ENCODE data around the gene RNF144A.

The RNF144A gene

GRCh38 chr2:6948677-6949351, 31.6 kb downstream of the RNF144A start:
- no peak for DNase-seq

GRCh38 chr2:6951046-6951445, 33.8 kb downstream of the RNF144A start:
- no peak for DNase-seq

- DNase-seq = no peak
These were observed 34.9 kb downstream of the RNF144A start for GRCh38 chr2:6952101-6952500.

- no peak for DNase-seq
These were observed 37.4 kb downstream of the RNF144A start for GRCh38 chr2:6954586-6954985.

GRCh38 chr2:6955511-6956136, 38.4 kb downstream of the RNF144A start:
- DNase-seq = no peak

GRCh38 chr2:6956566-6956965, 39.4 kb downstream of the RNF144A start:
- DNase-seq = no peak

- no peak for DNase-seq
These were observed 40.0 kb downstream of the RNF144A start for GRCh38 chr2:6957031-6957714.

GRCh38 chr2:6957910-6958615, 40.9 kb downstream of the RNF144A start:
- DNase-seq = peak in 3 of 14 donors; percentile 43 to 98 (median 61)

- DNase-seq = peak in 1 of 14 donors; percentile 34
These were observed 41.5 kb downstream of the RNF144A start for GRCh38 chr2:6958616-6959235.

- DNase-seq = no peak
These were observed 42.5 kb downstream of the RNF144A start for GRCh38 chr2:6959751-6960150.

- DNase-seq = peak in 1 of 14 donors; percentile 86
These were observed 43.4 kb downstream of the RNF144A start for GRCh38 chr2:6960659-6961058.

- no peak for DNase-seq
These were observed 46.5 kb downstream of the RNF144A start for GRCh38 chr2:6963727-6964126.

GRCh38 chr2:6965071-6965795, 48.0 kb downstream of the RNF144A start:
- no peak for DNase-seq

- no peak for DNase-seq
These were observed 49.3 kb downstream of the RNF144A start for GRCh38 chr2:6966446-6966940.

- DNase-seq = no peak
These were observed 50.1 kb downstream of the RNF144A start for GRCh38 chr2:6967301-6967700.

- peak in 6 of 14 donors; percentile 19 to 63 (median 53) for DNase-seq
These were observed 51.3 kb downstream of the RNF144A start for GRCh38 chr2:6968319-6969100.

GRCh38 chr2:6970551-6970950, 53.3 kb downstream of the RNF144A start:
- DNase-seq = no peak

- no peak for DNase-seq
These were observed 53.8 kb downstream of the RNF144A start for GRCh38 chr2:6970976-6971480.

GRCh38 chr2:6971502-6971901, 54.3 kb downstream of the RNF144A start:
- DNase-seq = no peak

GRCh38 chr2:6972067-6972710, 55.0 kb downstream of the RNF144A start:
- DNase-seq = no peak
